Common myeloid progenitor, CD34-positive (primary cell): ENCODE measurements around the gene KCTD16.

Experiments used
- CTCF ChIA-PET: fragments of 350-600 bp; sonication (Branson Sonifier 250); formaldehyde crosslinking; loops from one replicate; lab custom pipeline; 2021; ENCODE audit warnings: antibody characterized with exemption; lab: Charles Lee
- POLR2A ChIA-PET: fragments of 350-600 bp; sonication (Branson Sonifier 250); formaldehyde crosslinking; loops from one replicate; lab custom pipeline; 2021; ENCODE audit warnings: antibody characterized with exemption; lab: Charles Lee
- DNase-seq, 3 donors: peaks; one replicate each; pipeline versions ENCODE4 v3.0.0 to v3.0.0-alpha.2; 2013
- H3K27ac ChIP-seq, 2 experiments: 1 replicate in 1 of 2; 2 replicates in 1 of 2; pipeline ENCODE4 v1.7.0; 2013; ENCODE audit warnings: inconsistent platforms in 2 of 2, low read length in 2 of 2, mild to moderate bottlenecking in 2 of 2, low read depth in 1 of 2, moderate library complexity in 1 of 2; ENCODE audit not compliant: severe bottlenecking in 2 of 2, insufficient read depth in 1 of 2, poor library complexity in 1 of 2
- H3K27me3 ChIP-seq, 5 experiments: replicated peaks in 2 of 5; 1 replicate in 3 of 5; 2 replicates in 2 of 5; pipeline versions ENCODE4 v1.6.1 to v1.7.0; 2013; ENCODE audit warnings: low read length in 4 of 5, mild to moderate bottlenecking in 2 of 5, moderate library complexity in 2 of 5, inconsistent platforms in 1 of 5; ENCODE audit not compliant: insufficient read depth in 5 of 5, control insufficient read depth in 4 of 5
- H3K36me3 ChIP-seq, 4 experiments: 1 replicate in 2 of 4; 2 replicates in 2 of 4; pipeline versions ENCODE4 v1.6.1 to v1.7.0; 2013; ENCODE audit warnings: low read length in 3 of 4, control low read depth in 1 of 4, mild to moderate bottlenecking in 1 of 4; ENCODE audit not compliant: control insufficient read depth in 4 of 4, insufficient read depth in 4 of 4
- H3K4me1 ChIP-seq, 4 experiments: 1 replicate in 3 of 4; 2 replicates in 1 of 4; pipeline versions ENCODE4 v1.6.1 to v1.7.1; 2013; ENCODE audit warnings: low read length in 3 of 4, mild to moderate bottlenecking in 3 of 4, control low read depth in 1 of 4, inconsistent platforms in 1 of 4, moderate library complexity in 1 of 4; ENCODE audit not compliant: control insufficient read depth in 4 of 4, insufficient read depth in 4 of 4; ENCODE audit errors: control extremely low read depth in 1 of 4
- H3K4me3 ChIP-seq, 7 experiments: 1 replicate in 4 of 7; 2 replicates in 3 of 7; pipeline versions ENCODE4 v1.5.1 to v1.7.0; 2013; ENCODE audit warnings: mild to moderate bottlenecking in 7 of 7, low read length in 6 of 7, moderate library complexity in 6 of 7, inconsistent platforms in 2 of 7, low read depth in 2 of 7, control low read depth in 1 of 7; ENCODE audit not compliant: insufficient read depth in 4 of 7, control insufficient read depth in 1 of 7; ENCODE audit errors: extremely low read depth in 1 of 7
- H3K9me3 ChIP-seq, 5 experiments: 1 replicate in 4 of 5; 2 replicates in 1 of 5; pipeline versions ENCODE4 v1.6.1 to v1.7.1; 2013; ENCODE audit warnings: low read length in 4 of 5, mild to moderate bottlenecking in 2 of 5, inconsistent platforms in 1 of 5, low read depth in 1 of 5, moderate library complexity in 1 of 5; ENCODE audit not compliant: control insufficient read depth in 4 of 5, insufficient read depth in 2 of 5; ENCODE audit errors: control extremely low read depth in 1 of 5
- WGBS: methylation state at CpG from one replicate; pipeline ENCODE4 v1.1.5; 2013; ENCODE audit not compliant: insufficient coverage; 5-methylcytosine and 5-hydroxymethylcytosine counted together

The KCTD16 gene

DNA sequence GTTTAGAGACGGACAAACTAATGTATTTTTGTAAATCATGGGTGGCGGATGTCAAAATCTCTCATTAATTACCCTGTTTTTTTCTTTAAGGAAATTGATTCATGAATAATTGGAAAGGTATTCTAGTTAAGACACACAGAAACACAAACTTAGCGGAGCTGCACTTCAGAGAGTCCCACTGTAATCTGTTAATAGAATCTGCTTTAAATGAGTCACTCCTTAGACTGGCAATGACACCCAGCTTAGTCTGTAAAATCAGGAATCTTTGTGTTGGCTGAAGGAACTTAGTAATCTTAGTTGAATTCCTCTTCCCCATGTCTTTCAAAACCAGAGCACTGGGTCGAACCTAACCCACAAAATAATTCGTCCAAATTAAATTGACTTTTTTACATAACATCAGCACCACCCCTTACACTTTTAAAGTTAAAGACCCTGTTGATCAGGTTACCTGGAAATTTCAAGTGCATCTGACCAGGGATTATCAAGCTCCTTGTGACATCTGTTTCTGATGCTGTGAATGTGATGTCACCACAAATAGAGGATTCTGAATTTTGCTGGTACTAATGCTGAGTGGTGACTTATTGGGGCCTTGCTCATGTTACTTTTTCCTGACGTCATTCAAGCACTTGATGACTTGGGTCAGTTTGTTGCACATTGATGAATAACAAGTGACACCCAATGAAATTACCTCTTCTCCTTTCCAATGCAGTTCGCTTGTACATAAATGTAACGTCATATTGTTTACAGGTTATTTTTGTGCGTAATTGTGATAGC, 313.6 kb downstream of the KCTD16 start:
- Histone ChIP-seq H3K27me3 (peaks cover 0 to 2% (median 0%) of the 10 kb centered on the region in 5 experiments), H3K36me3 (no peaks in the 10 kb centered on the region), H3K9me3 (no peaks in the 10 kb centered on the region), H3K4me3 (no peak overlapping the region), H3K4me1 (no peaks in the 10 kb centered on the region), H3K27ac (no peak overlapping the region)
- POLR2A ChIA-PET: no interaction called here
- no peak for DNase-seq
- WGBS: 91% methylated on average over 2 of the region's 9 CpGs
- CTCF ChIA-PET: no interaction called here

- no peak overlapping the region for H3K27ac ChIP-seq
- ChIA-PET CTCF (no interaction called here), POLR2A (no interaction called here)
- peaks cover 0 to 2% (median 0%) of the 10 kb centered on the region in 5 experiments for H3K27me3 ChIP-seq
- no peak overlapping the region for H3K4me3 ChIP-seq
- peaks cover 0 to 6% (median 0%) of the 10 kb centered on the region in 5 experiments for H3K9me3 ChIP-seq
- DNase-seq: no peak
- no peaks in the 10 kb centered on the region for H3K36me3 ChIP-seq
- no peaks in the 10 kb centered on the region for H3K4me1 ChIP-seq
- WGBS: no CpG with 5 or more reads among the region's 2 CpGs
Measured at GRCh38 chr5:144485540-144485939, 314.9 kb downstream of the KCTD16 start.

- Histone ChIP-seq H3K27ac (no peak overlapping the region), H3K4me3 (no peak overlapping the region), H3K27me3 (peaks cover 0 to 2% (median 0%) of the 10 kb centered on the region in 5 experiments), H3K4me1 (no peaks in the 10 kb centered on the region), H3K36me3 (no peaks in the 10 kb centered on the region), H3K9me3 (peaks cover 0 to 6% (median 0%) of the 10 kb centered on the region in 5 experiments)
- DNase-seq: no peak
- CTCF ChIA-PET: no interaction called here
- POLR2A ChIA-PET: no interaction called here
- WGBS: no CpG with 5 or more reads among the region's 1 CpG
Measured at GRCh38 chr5:144487207-144487606, 316.5 kb downstream of the KCTD16 start.

GRCh38 chr5:144487761-144488160, 317.1 kb downstream of the KCTD16 start:
- H3K36me3 ChIP-seq: no peaks in the 10 kb centered on the region
- H3K27me3 ChIP-seq: peaks cover 0 to 2% (median 0%) of the 10 kb centered on the region in 5 experiments
- no peaks in the 10 kb centered on the region for H3K4me1 ChIP-seq
- ChIA-PET POLR2A (no interaction called here), CTCF (no interaction called here)
- no peak overlapping the region for H3K27ac ChIP-seq
- H3K9me3 ChIP-seq: peaks cover 0 to 6% (median 0%) of the 10 kb centered on the region in 5 experiments
- H3K4me3 ChIP-seq: no peak overlapping the region
- DNase-seq: no peak

DNA sequence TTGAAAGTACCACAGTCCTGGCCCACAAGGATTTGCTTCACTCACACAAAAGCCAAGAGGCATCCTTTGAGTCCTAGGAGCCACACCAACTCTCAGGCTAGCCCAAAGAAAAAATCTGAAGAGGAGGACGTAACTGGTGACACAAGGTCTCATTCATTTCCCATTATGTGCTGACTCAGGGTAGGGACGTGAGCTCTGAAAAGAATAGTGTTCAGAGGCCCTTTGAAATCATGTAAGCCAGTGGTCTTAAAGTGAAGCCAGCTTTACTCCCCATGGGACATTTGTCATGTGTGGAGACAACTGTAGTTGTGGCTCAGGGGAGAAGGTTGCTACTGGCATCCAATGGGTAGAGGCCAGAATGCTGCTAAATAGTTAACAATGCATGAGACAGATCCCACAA, 332.4 kb downstream of the KCTD16 start:
- peaks cover 0 to 2% (median 0%) of the 10 kb centered on the region in 5 experiments for H3K9me3 ChIP-seq
- ChIA-PET CTCF (no interaction called here), POLR2A (no interaction called here)
- H3K36me3 ChIP-seq: no peaks in the 10 kb centered on the region
- 100% methylated on average over 2 of the region's 2 CpGs for WGBS
- no peak overlapping the region for H3K27ac ChIP-seq
- no peak for DNase-seq
- H3K4me3 ChIP-seq: no peak overlapping the region
- no peaks in the 10 kb centered on the region for H3K4me1 ChIP-seq
- H3K27me3 ChIP-seq: no peaks in the 10 kb centered on the region

DNA sequence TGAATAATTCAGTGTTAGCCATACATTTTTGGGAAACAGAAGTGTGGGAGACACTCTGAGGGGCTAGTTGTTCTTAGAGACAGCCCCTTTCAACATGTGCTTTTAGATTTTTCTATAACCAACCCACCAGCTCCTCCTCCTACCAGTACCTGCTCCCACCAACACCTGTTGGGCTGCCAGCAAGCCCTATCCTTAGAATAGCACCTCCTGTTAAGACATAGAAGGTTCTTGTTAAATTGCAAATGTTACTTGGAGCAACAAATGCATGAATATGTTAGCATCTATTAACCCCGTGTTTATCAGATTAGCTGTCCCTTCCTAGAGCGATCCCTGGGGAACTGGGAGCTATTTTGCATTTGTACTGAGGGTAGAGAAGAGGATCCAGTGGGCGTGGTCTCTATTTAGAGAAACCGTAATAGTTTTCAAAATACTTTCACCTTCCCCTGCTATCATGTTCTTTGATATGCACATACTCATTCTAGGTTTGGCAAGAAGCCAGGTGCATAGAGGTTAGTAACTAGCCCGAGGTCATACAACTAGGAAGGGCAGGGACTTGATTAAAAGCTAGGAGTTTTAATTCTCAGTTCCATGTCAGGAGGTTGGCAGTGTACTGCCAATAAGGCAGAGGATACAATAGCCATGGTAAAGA, 334.4 kb downstream of the KCTD16 start:
- no peak for DNase-seq
- H3K4me3 ChIP-seq: no peak overlapping the region
- H3K27me3 ChIP-seq: no peaks in the 10 kb centered on the region
- no peaks in the 10 kb centered on the region for H3K4me1 ChIP-seq
- H3K27ac ChIP-seq: no peak overlapping the region
- peaks cover 0 to 4% (median 0%) of the 10 kb centered on the region in 5 experiments for H3K9me3 ChIP-seq
- WGBS: 29% methylated on average over 1 of the region's 5 CpGs
- no peaks in the 10 kb centered on the region for H3K36me3 ChIP-seq
- POLR2A ChIA-PET: no interaction called here
- CTCF ChIA-PET: no interaction called here

- no peak overlapping the region for H3K4me3 ChIP-seq
- POLR2A ChIA-PET: no interaction called here
- H3K9me3 ChIP-seq: peaks cover 0 to 3% (median 0%) of the 10 kb centered on the region in 5 experiments
- no peaks in the 10 kb centered on the region for H3K27me3 ChIP-seq
- H3K4me1 ChIP-seq: no peaks in the 10 kb centered on the region
- H3K36me3 ChIP-seq: no peaks in the 10 kb centered on the region
- CTCF ChIA-PET: no interaction called here
- DNase-seq: no peak
- 93% methylated on average over 10 of the region's 10 CpGs for WGBS
- no peak overlapping the region for H3K27ac ChIP-seq
Measured at GRCh38 chr5:144510845-144511579, 340.3 kb downstream of the KCTD16 start.
